ENCODE measurements around the gene CSNK1G2.

GRCh38 chr19:1979017-1979416, 38.0 kb downstream of the CSNK1G2 start:
- TF ChIP-seq CTCF (IDR thresholded peaks at IDR 0.05) (no peak), EZH2 (IDR thresholded peaks at IDR 0.05; ENCODE audit: borderline replicate concordance, insufficient read depth, low read depth, low read length, poor library complexity, severe bottlenecking) (no peak)
